Measurements from ENCODE around the gene HYI. TPM values are rescaled to one million over a fixed set of nuclear protein-coding genes. Genes with fewer than 3 reads are reported as not detected.
"Not testable (repeated sequence)": the region's sequence is repeated elsewhere in the genome, so short reads cannot be mapped to it uniquely, and the experiment has no call there.

HYI gene
- total RNA-seq, 1 donor from 2014 or later, result 28.7 TPM

- peak; percentile 79 for DNase-seq (ENCODE audit: low read depth)
- Histone ChIP-seq H3K27me3 (ENCODE audit: control insufficient read depth, insufficient read depth, low read length) (no peaks in the 10 kb centered on the region), H3K36me3 (ENCODE audit: control insufficient read depth, insufficient read depth, low read length) (no peaks in the 10 kb centered on the region), H3K4me3 (ENCODE audit: low read depth, low read length) (no peak overlapping the region)
- no peak for TF ChIP-seq CTCF (IDR thresholded peaks at IDR 0.05; ENCODE audit: insufficient read depth, low read length, severe bottlenecking)
- FAIRE-seq, result no peak
Observed at GRCh38 chr1:43477716-43478115, 24.0 kb upstream of the HYI start.

- DNase-seq (ENCODE audit: low read depth), result peak; percentile 84
- H3K27me3 ChIP-seq (ENCODE audit: control insufficient read depth, insufficient read depth, low read length); H3K36me3 ChIP-seq (ENCODE audit: control insufficient read depth, insufficient read depth, low read length); FAIRE-seq; H3K4me3 ChIP-seq (ENCODE audit: low read depth, low read length): not testable (repeated sequence)
Observed at GRCh38 chr1:43475611-43476401, 22.1 kb upstream of the HYI start.

GRCh38 chr1:43473463-43473862 is 19.7 kb upstream of the HYI start:
- H3K4me3 ChIP-seq (ENCODE audit: low read depth, low read length), result no peak overlapping the region
- no peak for TF ChIP-seq CTCF (IDR thresholded peaks at IDR 0.05; ENCODE audit: insufficient read depth, low read length, severe bottlenecking)
- FAIRE-seq (no peak), DNase-seq (ENCODE audit: low read depth) (no peak)
- H3K27me3 ChIP-seq (ENCODE audit: control insufficient read depth, insufficient read depth, low read length), result no peaks in the 10 kb centered on the region
- H3K36me3 ChIP-seq (ENCODE audit: control insufficient read depth, insufficient read depth, low read length), result no peaks in the 10 kb centered on the region

GRCh38 chr1:43472463-43473151 is 18.9 kb upstream of the HYI start:
- not testable (repeated sequence) for H3K36me3 ChIP-seq (ENCODE audit: control insufficient read depth, insufficient read depth, low read length); H3K27me3 ChIP-seq (ENCODE audit: control insufficient read depth, insufficient read depth, low read length); H3K4me3 ChIP-seq (ENCODE audit: low read depth, low read length)
- DNase-seq (ENCODE audit: low read depth), result peak; percentile 90
- peak; percentile 99 for FAIRE-seq

GRCh38 chr1:43472087-43472462 is 18.3 kb upstream of the HYI start:
- TF ChIP-seq CTCF (IDR thresholded peaks at IDR 0.05; ENCODE audit: insufficient read depth, low read length, severe bottlenecking), result no peak
- FAIRE-seq (no peak), DNase-seq (ENCODE audit: low read depth) (no peak)
- Histone ChIP-seq H3K27me3 (ENCODE audit: control insufficient read depth, insufficient read depth, low read length) (no peaks in the 10 kb centered on the region), H3K4me3 (ENCODE audit: low read depth, low read length) (no peak overlapping the region), H3K36me3 (ENCODE audit: control insufficient read depth, insufficient read depth, low read length) (no peaks in the 10 kb centered on the region)

- Histone ChIP-seq H3K36me3 (ENCODE audit: control insufficient read depth, insufficient read depth, low read length) (no peaks in the 10 kb centered on the region), H3K4me3 (ENCODE audit: low read depth, low read length) (no peak overlapping the region), H3K27me3 (ENCODE audit: control insufficient read depth, insufficient read depth, low read length) (no peaks in the 10 kb centered on the region)
- FAIRE-seq, result no peak
- no peak for TF ChIP-seq CTCF (IDR thresholded peaks at IDR 0.05; ENCODE audit: insufficient read depth, low read length, severe bottlenecking)
- no peak for DNase-seq (ENCODE audit: low read depth)
Observed at GRCh38 chr1:43469932-43470331, 16.2 kb upstream of the HYI start.

Data from bronchial epithelial cell (primary cell).